Right lobe of liver (tissue), 4 donors: ENCODE measurements around the gene HES3.

Experiments used
- POLR2A ChIP-seq: fragments of 450-650 bp; IDR thresholded peaks from one replicate; pipeline ENCODE4 v1.6.1; 2017; ENCODE audit warnings: antibody characterized with exemption, mild to moderate bottlenecking
- TF ChIP-seq, protein P1 (sequence below), 4 donors: fragments of 200-600 bp in 3 of 4; fragments of 450-650 bp in 1 of 4; IDR thresholded peaks; one replicate each; pipeline versions ENCODE4 v1.5.1 to v1.8.0; 2016 to 2022; ENCODE audit warnings: antibody characterized with exemption in 4 of 4, mild to moderate bottlenecking in 2 of 4
- donor health status: DM: no; HTN: no; CAD: no.
- donor health status: DM: no; HTN: no; CAD: no.
- donor health status: DM: no; HTN: yes; CAD: no.

GRCh38 chr1:6288026-6288425, 44.0 kb downstream of the HES3 start:
- TF ChIP-seq POLR2A: no peak
- TF ChIP-seq, protein P1, sequence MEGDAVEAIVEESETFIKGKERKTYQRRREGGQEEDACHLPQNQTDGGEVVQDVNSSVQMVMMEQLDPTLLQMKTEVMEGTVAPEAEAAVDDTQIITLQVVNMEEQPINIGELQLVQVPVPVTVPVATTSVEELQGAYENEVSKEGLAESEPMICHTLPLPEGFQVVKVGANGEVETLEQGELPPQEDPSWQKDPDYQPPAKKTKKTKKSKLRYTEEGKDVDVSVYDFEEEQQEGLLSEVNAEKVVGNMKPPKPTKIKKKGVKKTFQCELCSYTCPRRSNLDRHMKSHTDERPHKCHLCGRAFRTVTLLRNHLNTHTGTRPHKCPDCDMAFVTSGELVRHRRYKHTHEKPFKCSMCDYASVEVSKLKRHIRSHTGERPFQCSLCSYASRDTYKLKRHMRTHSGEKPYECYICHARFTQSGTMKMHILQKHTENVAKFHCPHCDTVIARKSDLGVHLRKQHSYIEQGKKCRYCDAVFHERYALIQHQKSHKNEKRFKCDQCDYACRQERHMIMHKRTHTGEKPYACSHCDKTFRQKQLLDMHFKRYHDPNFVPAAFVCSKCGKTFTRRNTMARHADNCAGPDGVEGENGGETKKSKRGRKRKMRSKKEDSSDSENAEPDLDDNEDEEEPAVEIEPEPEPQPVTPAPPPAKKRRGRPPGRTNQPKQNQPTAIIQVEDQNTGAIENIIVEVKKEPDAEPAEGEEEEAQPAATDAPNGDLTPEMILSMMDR (IDR thresholded peaks at IDR 0.05): no peak
